GM08714 (cell line): ENCODE results near the gene MAPT.

ENCODE experiments used
- H3K4me3 ChIP-seq: fragments of 200-500 bp; sonication (Bioruptor generic); 2 replicates; pipeline ENCODE4 v1.5.1; 2014; ENCODE audit warnings: mild to moderate bottlenecking, low read length, inconsistent platforms
- ZNF274 ChIP-seq: IDR thresholded peaks from 2 replicates; pipeline ENCODE4 v1.6.1; 2012; ENCODE audit warnings: mild to moderate bottlenecking, low read depth, low read length

MAPT gene

DNA sequence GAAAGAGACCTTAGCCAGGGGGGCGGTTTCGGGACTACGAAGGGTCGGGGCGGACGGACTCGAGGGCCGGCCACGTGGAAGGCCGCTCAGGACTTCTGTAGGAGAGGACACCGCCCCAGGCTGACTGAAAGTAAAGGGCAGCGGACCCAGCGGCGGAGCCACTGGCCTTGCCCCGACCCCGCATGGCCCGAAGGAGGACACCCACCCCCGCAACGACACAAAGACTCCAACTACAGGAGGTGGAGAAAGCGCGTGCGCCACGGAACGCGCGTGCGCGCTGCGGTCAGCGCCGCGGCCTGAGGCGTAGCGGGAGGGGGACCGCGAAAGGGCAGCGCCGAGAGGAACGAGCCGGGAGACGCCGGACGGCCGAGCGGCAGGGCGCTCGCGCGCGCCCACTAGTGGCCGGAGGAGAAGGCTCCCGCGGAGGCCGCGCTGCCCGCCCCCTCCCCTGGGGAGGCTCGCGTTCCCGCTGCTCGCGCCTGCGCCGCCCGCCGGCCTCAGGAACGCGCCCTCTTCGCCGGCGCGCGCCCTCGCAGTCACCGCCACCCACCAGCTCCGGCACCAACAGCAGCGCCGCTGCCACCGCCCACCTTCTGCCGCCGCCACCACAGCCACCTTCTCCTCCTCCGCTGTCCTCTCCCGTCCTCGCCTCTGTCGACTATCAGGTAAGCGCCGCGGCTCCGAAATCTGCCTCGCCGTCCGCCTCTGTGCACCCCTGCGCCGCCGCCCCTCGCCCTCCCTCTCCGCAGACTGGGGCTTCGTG is at the start of gene MAPT:
Gene MAPT, plus strand, starts transcription at position 533 of the 763 bp plus-strand sequence. CDS start 67,784 bp downstream, outside the sequence.
- no peak for TF ChIP-seq ZNF274
- peak within 1 kb of the TSS; percentile 62 for H3K4me3 ChIP-seq

GRCh38 chr17:45844695-45845375 is 49.5 kb upstream of the MAPT start, which contains the start of gene SPPL2C:
Gene SPPL2C, plus strand, starts transcription at chr17:45844881. Its CDS starts 26 bp downstream, at chr17:45844907.
- TF ChIP-seq ZNF274: no peak
- H3K4me3 ChIP-seq: no peak within 1 kb of the TSS

DNA sequence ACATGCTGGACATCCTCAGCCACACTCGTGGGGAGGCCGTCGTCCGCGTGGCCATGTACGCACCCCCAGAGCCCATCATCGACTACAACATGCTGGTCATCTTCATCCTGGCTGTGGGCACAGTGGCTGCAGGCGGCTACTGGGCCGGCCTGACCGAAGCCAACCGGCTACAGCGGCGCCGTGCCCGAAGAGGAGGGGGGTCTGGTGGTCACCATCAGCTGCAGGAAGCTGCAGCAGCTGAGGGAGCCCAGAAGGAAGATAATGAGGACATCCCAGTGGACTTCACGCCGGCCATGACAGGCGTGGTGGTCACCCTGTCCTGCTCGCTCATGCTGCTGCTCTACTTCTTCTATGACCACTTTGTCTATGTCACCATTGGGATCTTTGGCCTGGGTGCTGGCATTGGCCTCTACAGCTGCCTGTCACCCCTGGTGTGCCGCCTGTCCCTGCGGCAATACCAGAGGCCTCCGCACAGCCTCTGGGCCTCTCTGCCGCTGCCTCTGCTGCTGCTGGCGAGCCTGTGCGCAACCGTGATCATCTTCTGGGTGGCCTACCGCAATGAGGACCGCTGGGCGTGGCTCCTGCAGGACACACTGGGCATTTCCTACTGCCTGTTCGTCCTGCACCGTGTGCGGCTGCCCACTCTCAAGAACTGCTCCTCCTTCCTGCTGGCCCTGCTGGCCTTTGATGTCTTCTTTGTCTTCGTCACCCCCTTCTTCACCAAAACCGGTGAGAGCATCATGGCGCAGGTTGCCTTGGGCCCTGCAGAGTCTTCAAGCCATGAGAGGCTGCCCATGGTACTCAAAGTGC is 48.8 kb upstream of the MAPT start:
- H3K4me3 ChIP-seq: no peak overlapping the region

DNA sequence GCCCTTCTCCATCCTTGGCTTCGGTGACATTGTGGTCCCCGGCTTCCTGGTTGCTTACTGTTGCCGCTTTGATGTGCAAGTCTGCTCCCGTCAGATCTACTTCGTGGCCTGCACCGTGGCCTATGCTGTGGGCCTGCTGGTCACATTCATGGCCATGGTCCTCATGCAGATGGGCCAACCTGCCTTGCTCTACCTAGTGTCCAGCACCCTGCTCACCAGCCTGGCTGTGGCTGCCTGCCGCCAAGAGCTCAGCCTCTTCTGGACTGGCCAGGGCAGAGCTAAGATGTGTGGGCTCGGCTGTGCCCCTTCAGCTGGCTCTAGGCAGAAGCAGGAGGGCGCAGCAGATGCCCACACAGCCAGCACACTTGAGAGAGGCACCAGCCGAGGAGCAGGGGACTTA is 48.1 kb upstream of the MAPT start:
- no peak overlapping the region for H3K4me3 ChIP-seq
- no peak for TF ChIP-seq ZNF274

More for the DNA sequence above, 48.8 kb upstream of the MAPT start:
- no peak for TF ChIP-seq ZNF274

DNA sequence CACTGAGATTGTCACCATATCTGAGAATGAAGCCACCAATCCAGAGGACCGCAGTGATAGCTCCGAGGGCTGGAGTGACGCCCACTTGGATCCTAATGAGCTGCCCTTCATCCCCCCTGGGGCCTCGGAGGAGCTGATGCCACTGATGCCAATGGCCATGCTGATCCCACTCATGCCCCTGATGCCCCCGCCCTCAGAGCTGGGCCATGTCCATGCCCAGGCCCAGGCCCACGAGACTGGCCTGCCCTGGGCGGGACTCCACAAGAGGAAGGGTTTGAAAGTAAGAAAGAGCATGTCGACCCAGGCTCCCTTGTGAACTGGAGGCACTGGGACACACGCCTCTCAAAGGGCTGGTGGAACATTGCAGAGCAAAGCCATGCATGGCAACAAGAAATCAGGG is 47.7 kb upstream of the MAPT start:
- no peak for TF ChIP-seq ZNF274
- no peak overlapping the region for H3K4me3 ChIP-seq

DNA sequence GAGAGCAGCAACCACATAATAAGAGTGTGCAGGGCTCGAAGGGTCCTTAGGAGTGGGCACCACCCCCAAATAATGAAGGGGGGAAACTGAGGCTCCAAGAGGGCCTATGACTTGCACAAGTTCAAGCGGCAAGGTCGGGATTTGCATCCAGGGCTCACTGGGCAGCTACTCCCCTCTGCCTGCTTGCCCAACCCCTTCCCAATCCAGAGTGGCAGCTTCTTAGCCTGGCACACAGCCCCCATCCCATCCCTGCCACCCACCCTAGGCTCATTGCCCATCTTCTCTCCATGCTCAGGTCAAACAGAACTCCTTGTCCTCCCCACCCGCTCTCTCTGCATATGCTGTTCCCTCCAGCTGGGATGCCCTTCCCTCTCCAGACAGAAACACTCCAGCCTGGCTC is 47.3 kb upstream of the MAPT start:
- TF ChIP-seq ZNF274: no peak
- no peak overlapping the region for H3K4me3 ChIP-seq

- TF ChIP-seq ZNF274: no peak
- no peak overlapping the region for H3K4me3 ChIP-seq
Measured at GRCh38 chr17:45847747-45848146, 46.6 kb upstream of the MAPT start.

DNA sequence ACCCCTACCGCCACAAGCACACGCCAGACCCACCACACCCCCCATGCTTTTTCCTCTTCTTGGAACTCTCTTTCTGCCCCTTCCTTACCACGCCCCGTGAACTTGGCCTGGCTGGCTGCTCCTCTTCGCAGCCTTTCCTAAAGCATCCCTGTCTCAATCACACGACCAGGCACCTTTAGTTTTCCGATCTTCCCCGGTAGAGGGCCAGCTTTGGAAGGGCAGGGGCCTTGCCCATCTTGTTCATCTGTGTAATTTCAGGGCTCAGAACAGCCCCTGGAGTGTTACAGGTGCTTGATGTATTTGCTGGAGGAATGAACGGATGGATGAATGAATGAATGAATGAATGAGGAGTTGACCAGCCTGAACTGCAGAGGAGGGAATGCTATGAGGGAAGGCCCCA is 45.9 kb upstream of the MAPT start:
- H3K4me3 ChIP-seq: no peak overlapping the region
- TF ChIP-seq ZNF274: no peak

DNA sequence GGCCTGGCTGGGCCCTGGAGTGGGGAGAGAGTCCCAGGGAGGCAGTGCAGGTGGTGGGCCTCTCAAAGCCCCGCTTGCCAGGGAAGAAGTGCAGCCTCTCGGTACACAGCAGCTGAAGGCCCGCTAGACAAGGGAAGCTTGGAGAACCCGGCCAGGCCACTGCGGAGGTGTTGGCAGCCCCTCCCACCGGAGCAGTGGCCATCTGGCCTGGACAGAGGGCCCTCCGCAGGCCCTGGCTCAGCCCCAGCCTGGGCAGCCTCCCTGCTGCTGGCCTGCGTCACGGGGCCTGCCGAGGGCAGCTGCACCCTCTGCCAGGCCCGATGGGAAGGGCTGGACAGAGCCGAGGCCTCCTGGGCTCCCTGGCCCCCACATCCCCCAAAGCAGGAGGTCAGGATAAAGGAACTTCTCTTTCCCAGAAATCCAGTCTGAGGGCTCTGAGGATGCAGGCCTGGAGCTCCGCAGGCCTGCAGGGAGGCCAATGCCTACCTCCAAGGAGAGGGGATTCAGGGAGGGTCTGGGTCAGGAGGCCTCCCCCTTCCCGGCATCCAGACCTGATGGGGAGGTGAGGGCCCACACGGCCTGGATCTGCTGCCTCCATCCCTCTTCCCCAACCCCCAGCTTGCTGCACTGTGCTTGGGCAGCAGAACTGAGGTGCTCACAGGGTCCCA is 45.4 kb upstream of the MAPT start:
- no peak overlapping the region for H3K4me3 ChIP-seq
- TF ChIP-seq ZNF274: no peak

- H3K4me3 ChIP-seq: no peak overlapping the region
- TF ChIP-seq ZNF274: no peak
Measured at GRCh38 chr17:45849536-45849990, 44.8 kb upstream of the MAPT start.

- H3K4me3 ChIP-seq: no peak overlapping the region
- TF ChIP-seq ZNF274: no peak
Measured at GRCh38 chr17:45850011-45850410, 44.3 kb upstream of the MAPT start.

GRCh38 chr17:45850468-45850867 is 43.9 kb upstream of the MAPT start:
- H3K4me3 ChIP-seq: no peak overlapping the region
- TF ChIP-seq ZNF274: no peak

DNA sequence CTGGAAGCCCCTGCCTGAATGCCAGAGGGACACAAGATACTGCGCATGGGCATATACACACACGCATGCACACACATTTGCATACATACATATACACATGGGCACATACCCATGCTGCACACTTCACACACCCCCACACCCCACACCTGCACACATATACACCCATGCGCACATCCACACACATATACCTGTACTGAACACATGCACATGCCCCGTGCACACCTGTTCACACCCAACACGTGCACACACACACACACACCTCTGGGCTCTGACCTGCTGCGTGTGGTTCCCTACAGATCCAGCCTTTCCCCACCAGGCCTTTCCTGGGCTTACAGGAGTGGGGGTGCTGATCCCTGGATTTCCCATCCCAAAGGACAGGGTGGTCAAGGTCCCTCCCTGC is 43.3 kb upstream of the MAPT start:
- no peak for TF ChIP-seq ZNF274
- no peak overlapping the region for H3K4me3 ChIP-seq

GRCh38 chr17:45851464-45851863 is 42.9 kb upstream of the MAPT start:
- no peak for TF ChIP-seq ZNF274
- H3K4me3 ChIP-seq: no peak overlapping the region

- H3K4me3 ChIP-seq: no peak overlapping the region
- TF ChIP-seq ZNF274: no peak
Measured at GRCh38 chr17:45851873-45852272, 42.5 kb upstream of the MAPT start.
